ENCODE results near the gene LRRC53.

LRRC53 gene

DNA sequence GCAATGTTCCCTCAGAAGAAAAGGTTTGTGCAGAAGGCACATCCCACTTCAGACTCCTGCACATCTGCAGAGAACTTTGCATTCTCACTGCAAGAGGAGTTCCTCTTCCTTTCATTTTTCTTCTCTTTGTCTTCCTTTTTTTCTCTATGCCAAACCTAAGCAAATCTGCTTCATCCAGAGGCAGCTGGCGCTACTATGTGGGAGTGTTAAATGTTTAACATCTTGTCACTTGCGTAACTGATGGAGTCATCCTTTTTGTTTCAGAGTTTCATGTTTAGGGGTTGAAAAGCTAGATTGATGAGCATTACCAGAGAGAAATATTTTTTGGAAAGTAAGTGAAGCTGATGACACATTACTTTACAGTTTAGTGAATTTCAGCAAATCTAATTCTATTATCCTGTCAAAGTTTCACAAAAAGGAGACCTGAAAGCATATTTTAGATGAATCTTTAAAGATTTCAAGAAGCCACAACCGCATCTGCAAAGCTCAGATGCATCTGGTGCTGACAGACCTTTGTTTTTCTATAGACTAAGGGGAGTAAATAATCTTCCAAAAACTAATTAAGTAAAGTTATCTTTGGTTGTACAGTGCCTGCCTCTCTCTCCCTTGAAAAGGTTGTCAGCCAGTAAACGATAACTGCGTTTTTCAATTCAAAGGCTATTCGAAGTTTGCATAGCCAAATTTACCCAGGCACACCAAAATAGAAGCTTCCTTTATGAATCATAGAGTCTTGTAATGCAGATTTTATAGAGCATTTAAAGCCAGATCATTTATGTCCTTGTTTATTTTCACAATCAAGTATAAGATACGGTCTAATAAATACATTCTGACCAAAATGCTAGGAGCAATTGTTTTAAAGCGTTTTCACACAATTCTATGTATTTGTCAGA is 1.2 kb upstream of the LRRC53 start:
- in situ Hi-C loops (cut with HindIII; ENCODE audit: low pct_unique_long_range_greater_than_20kb, low sequenced_read_pairs), result no loop called here
- no peak for TF ChIP-seq JUND (IDR thresholded peaks at IDR 0.05; ENCODE audit: low read depth)
- DNase-seq (ENCODE audit: low read depth in 1 of 2, low spot score in 1 of 2), result no peak

DNA sequence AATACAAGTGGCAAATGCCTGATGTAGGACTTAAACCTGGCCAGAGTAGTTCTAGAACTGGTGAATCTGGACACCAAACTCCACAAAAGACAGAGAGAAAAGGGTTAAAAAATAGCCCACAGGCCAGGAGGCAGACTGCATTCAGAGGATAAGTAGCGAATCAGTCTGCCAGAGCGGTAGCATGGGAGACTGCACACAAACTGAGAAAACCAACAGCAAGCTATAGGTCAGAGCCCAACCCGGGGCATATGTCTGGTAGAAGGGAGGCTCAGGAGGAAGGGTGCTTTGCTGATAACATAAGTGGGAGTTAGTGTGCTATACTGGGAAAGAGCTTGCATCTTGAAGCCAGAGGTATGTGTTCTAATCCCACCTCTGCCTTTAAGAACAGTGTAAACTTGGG is 4.0 kb downstream of the LRRC53 start:
- in situ Hi-C loops (cut with HindIII; ENCODE audit: low pct_unique_long_range_greater_than_20kb, low sequenced_read_pairs), result no loop called here
- no peak for DNase-seq (ENCODE audit: low read depth in 1 of 2, low spot score in 1 of 2)
- no peak for TF ChIP-seq JUND (IDR thresholded peaks at IDR 0.05; ENCODE audit: low read depth)

- TF ChIP-seq JUND (IDR thresholded peaks at IDR 0.05; ENCODE audit: low read depth), result no peak
- DNase-seq (ENCODE audit: low read depth in 1 of 2, low spot score in 1 of 2), result no peak
- in situ Hi-C loops (cut with HindIII; ENCODE audit: low pct_unique_long_range_greater_than_20kb, low sequenced_read_pairs), result no loop called here
Observed at GRCh38 chr1:74505928-74506710, 6.3 kb downstream of the LRRC53 start.

- no peak for DNase-seq (ENCODE audit: low read depth in 1 of 2, low spot score in 1 of 2)
- in situ Hi-C loops (cut with HindIII; ENCODE audit: low pct_unique_long_range_greater_than_20kb, low sequenced_read_pairs), result no loop called here
- no peak for TF ChIP-seq JUND (IDR thresholded peaks at IDR 0.05; ENCODE audit: low read depth)
Observed at GRCh38 chr1:74504933-74505512, 7.4 kb downstream of the LRRC53 start.

DNA sequence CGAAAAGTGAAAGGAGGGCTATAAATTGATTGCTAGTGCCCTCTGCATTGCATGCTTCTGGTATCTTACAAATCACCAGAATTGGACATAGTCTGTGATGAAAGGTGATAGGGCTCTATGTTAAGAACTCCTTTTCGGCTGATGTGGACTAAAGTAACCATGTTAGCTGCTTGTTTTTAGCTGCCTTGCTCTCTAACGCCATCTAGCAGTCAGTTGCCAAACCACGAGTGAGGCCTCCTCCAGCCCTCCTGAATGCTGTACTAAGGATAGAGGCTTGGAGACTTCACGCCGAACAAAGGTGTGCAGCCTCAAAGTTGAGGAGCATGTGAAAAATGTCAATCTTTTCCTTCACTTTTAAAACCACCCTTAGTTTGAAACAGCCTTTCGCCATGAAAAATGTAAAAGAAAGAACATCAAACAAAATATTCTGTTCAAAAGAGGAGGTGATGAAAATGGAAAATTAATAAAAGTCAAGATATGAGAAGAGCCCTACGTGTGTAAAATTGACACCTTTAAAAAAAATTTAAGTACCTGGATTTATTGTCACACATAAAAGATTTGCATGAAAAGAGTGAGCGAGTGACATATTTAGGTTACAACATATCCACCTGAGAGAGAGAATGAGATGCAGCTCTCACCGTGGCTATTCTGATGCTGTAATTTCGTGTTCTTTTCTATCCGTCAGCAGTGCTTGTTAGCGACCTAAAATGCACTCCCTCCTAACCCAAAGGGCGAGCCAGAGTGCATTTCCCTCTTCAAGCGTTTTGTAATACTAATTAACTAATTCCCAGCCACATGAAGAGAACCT is 8.1 kb downstream of the LRRC53 start:
- peak; percentile 13 to 75 for DNase-seq (ENCODE audit: low read depth in 1 of 2, low spot score in 1 of 2)
- in situ Hi-C loops (cut with HindIII; ENCODE audit: low pct_unique_long_range_greater_than_20kb, low sequenced_read_pairs), result no loop called here
- no peak for TF ChIP-seq JUND (IDR thresholded peaks at IDR 0.05; ENCODE audit: low read depth)

GRCh38 chr1:74502858-74503257 is 9.6 kb downstream of the LRRC53 start:
- no peak for TF ChIP-seq JUND (IDR thresholded peaks at IDR 0.05; ENCODE audit: low read depth)
- in situ Hi-C loops (cut with HindIII; ENCODE audit: low pct_unique_long_range_greater_than_20kb, low sequenced_read_pairs), result no loop called here
- DNase-seq (ENCODE audit: low read depth in 1 of 2, low spot score in 1 of 2), result no peak

DNA sequence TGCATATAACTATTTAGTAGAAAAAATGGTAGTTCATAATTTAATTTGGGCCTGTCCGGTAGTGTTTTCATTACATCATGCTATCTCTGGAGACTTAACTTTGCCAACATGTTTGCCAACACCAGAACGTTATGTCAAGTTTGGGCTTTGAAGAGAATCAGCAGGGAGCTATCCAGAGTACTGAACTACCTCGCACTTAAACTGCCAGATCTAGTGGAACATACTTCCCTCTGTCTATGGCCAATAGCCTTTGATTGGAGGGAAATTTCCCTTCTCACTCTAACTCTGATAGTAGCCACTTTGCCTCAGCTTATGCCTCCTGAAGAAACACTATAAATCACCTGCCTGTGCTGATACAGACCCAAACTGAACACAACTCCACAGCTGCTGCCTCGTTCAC is 10.0 kb downstream of the LRRC53 start:
- TF ChIP-seq JUND (IDR thresholded peaks at IDR 0.05; ENCODE audit: low read depth), result no peak
- peak; percentile 22 to 77 for DNase-seq (ENCODE audit: low read depth in 1 of 2, low spot score in 1 of 2)
- in situ Hi-C loops (cut with HindIII; ENCODE audit: low pct_unique_long_range_greater_than_20kb, low sequenced_read_pairs), result no loop called here

DNA sequence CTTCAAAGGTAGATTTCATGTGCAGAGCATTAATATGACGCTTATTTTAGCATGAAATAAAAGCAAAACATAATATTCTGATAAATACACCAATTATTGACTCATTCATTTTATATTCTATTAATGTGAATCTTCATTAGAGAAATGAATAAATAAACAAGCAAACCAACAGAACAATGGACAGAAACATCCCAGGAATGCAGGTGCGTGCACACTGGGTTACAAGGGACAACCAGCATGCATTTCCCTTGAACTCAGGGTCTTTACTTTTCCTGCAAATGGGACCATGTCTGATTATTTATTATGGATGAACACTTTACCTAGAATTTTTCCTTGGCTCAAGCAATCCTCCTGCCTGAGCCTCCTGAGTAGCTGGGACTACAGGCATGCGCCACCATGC is 13.5 kb downstream of the LRRC53 start:
- no peak for DNase-seq (ENCODE audit: low read depth in 1 of 2, low spot score in 1 of 2)
- no peak for TF ChIP-seq JUND (IDR thresholded peaks at IDR 0.05; ENCODE audit: low read depth)
- in situ Hi-C loops (cut with HindIII; ENCODE audit: low pct_unique_long_range_greater_than_20kb, low sequenced_read_pairs), result no loop called here

- in situ Hi-C loops (cut with HindIII; ENCODE audit: low pct_unique_long_range_greater_than_20kb, low sequenced_read_pairs), result no loop called here
- no peak for DNase-seq (ENCODE audit: low read depth in 1 of 2, low spot score in 1 of 2)
- no peak for TF ChIP-seq JUND (IDR thresholded peaks at IDR 0.05; ENCODE audit: low read depth)
Observed at GRCh38 chr1:74496669-74497068, 15.7 kb downstream of the LRRC53 start.

- DNase-seq (ENCODE audit: low read depth in 1 of 2, low spot score in 1 of 2), result no peak
- in situ Hi-C loops (cut with HindIII; ENCODE audit: low pct_unique_long_range_greater_than_20kb, low sequenced_read_pairs), result no loop called here
- no peak for TF ChIP-seq JUND (IDR thresholded peaks at IDR 0.05; ENCODE audit: low read depth)
Observed at GRCh38 chr1:74486036-74486435, 26.4 kb downstream of the LRRC53 start.

- in situ Hi-C loops (cut with HindIII; ENCODE audit: low pct_unique_long_range_greater_than_20kb, low sequenced_read_pairs), result no loop called here
- no peak for TF ChIP-seq JUND (IDR thresholded peaks at IDR 0.05; ENCODE audit: low read depth)
- peak in 1 of 2 experiments; percentile 26 for DNase-seq (ENCODE audit: low read depth in 1 of 2, low spot score in 1 of 2)
Observed at GRCh38 chr1:74485622-74486021, 26.8 kb downstream of the LRRC53 start.

DNA sequence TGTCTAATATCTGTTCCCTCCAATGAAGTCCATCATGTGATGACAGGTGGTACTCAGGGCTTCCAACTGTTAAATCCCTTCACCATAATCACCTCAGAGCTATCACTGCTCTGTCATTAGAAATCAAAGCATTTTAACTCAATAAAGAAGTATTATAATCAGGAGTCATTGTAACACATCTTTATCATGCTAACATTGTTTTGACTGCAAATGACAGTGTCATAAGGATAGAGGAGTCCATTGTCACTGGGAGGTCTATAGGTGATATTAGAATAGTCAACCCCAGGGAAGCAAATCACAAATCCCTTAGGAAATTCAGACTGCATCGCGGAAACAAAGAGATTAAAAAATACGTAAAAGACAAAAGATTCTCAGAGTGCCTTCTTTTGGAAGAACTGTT is 30.8 kb downstream of the LRRC53 start:
- no peak for TF ChIP-seq JUND (IDR thresholded peaks at IDR 0.05; ENCODE audit: low read depth)
- in situ Hi-C loops (cut with HindIII; ENCODE audit: low pct_unique_long_range_greater_than_20kb, low sequenced_read_pairs), result no loop called here
- no peak for DNase-seq (ENCODE audit: low read depth in 1 of 2, low spot score in 1 of 2)
